Natural killer cell treated with Interleukin-12 subunit alpha and Interleukin-12 subunit beta and Interleukin-15 and Interleukin-18, amount 100 ng/mL, for 72 hours (primary cell): ENCODE data around the gene HDAC6. TPM values are rescaled to one million over a fixed set of nuclear protein-coding genes. Genes with fewer than 3 reads are reported as not detected.
"Not testable (repeated sequence)": the region's sequence is repeated elsewhere in the genome, so short reads cannot be mapped to it uniquely, and the experiment has no call there.

Experiments
- ATAC-seq, 2 donors: fragments of 150-1000 bp; cut with Tn5 transposase in 1 of 2; sonication (Bioruptor Pico), chemical (Tn5 transposase) in 1 of 2; 2 replicates each; pipeline ENCODE4 v1.10.0; 2021
- DNase-seq: peaks from one replicate; pipeline ENCODE4 v3.0.0; 2022; ENCODE audit warnings: low spot score
- H3K27ac Mint-ChIP-seq, 2 donors: 1 replicate in 1 of 2; 2 replicates in 1 of 2; pipeline ENCODE4 v1.8.0; 2022; ENCODE audit warnings: mixed read lengths in 2 of 2, mild to moderate bottlenecking in 1 of 2, moderate library complexity in 1 of 2
- H3K27me3 Mint-ChIP-seq, 2 donors: 1 replicate in 1 of 2; 2 replicates in 1 of 2; pipeline ENCODE4 v1.8.0; 2022; ENCODE audit warnings: mixed read lengths in 2 of 2
- H3K36me3 Mint-ChIP-seq: one replicate; pipeline ENCODE4 v1.8.0; 2022; ENCODE audit warnings: mixed read lengths
- H3K4me1 Mint-ChIP-seq, 2 donors: 1 replicate in 1 of 2; 2 replicates in 1 of 2; pipeline ENCODE4 v1.8.0; 2022; ENCODE audit warnings: low read depth in 2 of 2, mixed read lengths in 2 of 2, mild to moderate bottlenecking in 1 of 2
- H3K4me3 Mint-ChIP-seq: one replicate; pipeline ENCODE4 v1.8.0; 2022; ENCODE audit warnings: mixed read lengths
- H3K9me3 Mint-ChIP-seq: 2 replicates; pipeline ENCODE4 v1.8.0; 2022; ENCODE audit warnings: mixed read lengths
- total RNA-seq, 2 donors: library from RNA; stranded (reverse); gene quantifications; one replicate each; pipeline ENCODE4 v1.2.3, GENCODE V29; 2022

Gene HDAC6
- total RNA-seq, 2 donors from 2014 or later: 66.0 to 71.5 TPM

DNA sequence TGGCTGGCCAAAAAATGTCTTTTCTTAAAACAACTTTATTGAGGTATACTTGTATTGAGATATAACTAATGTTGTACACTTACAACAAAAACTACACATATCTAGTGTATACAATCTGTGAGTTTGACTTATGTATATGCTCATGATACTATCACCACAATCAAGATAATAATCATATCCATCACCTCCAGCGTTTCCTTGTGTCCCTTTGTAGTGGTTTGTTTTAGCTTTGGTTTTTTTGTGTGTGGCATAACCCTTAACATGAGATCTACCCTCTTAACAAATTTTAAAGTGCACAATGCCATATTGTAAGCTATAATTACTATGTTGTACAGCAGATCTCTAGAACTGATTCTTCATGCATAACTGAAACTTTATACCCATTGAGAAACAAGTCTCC lies 47.0 kb downstream of the HDAC6 start:
- Mint-ChIP-seq H3K4me3 (no peak overlapping the region), H3K36me3 (no peaks in the 10 kb centered on the region), H3K27ac (no peak overlapping the region), H3K27me3 (peaks cover 3 to 14% of the 10 kb centered on the region in 2 donors), H3K4me1 (no peaks in the 10 kb centered on the region), H3K9me3 (no peaks in the 10 kb centered on the region)
- no peak for DNase-seq
- ATAC-seq: no peak

DNA sequence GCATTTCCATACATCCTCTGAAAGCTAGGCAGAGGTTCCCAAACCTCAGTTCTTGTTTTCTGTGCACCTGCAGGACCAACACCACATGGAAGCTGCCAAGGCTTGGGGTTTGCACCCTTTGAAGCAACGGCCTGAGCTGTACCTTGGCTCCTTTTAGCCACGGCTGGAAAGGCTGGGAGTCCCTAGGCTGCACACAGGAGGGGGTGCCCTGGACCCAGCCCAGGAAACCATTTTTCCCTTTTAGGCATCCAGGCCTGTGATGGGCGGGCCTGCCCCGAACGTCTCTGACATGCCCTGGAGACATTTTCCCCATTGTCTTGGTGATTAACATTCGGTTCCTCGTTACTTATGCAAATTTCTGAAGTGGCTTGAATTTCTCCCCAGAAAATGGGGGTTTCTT lies 51.0 kb downstream of the HDAC6 start:
- Mint-ChIP-seq H3K4me1 (no peaks in the 10 kb centered on the region), H3K9me3 (no peaks in the 10 kb centered on the region), H3K27me3 (peaks cover 11 to 33% of the 10 kb centered on the region in 2 donors), H3K36me3 (no peaks in the 10 kb centered on the region), H3K4me3 (no peak overlapping the region), H3K27ac (no peak overlapping the region)
- no peak for ATAC-seq
- DNase-seq: no peak

- not testable (repeated sequence) for H3K27ac Mint-ChIP-seq, H3K36me3 Mint-ChIP-seq, H3K4me1 Mint-ChIP-seq, H3K4me3 Mint-ChIP-seq, H3K9me3 Mint-ChIP-seq, ATAC-seq, DNase-seq
- peaks cover 11 to 33% of the 10 kb centered on the region in 2 donors for H3K27me3 Mint-ChIP-seq
Observed at GRCh38 chrX:48853494-48853893, 51.6 kb downstream of the HDAC6 start.

DNA sequence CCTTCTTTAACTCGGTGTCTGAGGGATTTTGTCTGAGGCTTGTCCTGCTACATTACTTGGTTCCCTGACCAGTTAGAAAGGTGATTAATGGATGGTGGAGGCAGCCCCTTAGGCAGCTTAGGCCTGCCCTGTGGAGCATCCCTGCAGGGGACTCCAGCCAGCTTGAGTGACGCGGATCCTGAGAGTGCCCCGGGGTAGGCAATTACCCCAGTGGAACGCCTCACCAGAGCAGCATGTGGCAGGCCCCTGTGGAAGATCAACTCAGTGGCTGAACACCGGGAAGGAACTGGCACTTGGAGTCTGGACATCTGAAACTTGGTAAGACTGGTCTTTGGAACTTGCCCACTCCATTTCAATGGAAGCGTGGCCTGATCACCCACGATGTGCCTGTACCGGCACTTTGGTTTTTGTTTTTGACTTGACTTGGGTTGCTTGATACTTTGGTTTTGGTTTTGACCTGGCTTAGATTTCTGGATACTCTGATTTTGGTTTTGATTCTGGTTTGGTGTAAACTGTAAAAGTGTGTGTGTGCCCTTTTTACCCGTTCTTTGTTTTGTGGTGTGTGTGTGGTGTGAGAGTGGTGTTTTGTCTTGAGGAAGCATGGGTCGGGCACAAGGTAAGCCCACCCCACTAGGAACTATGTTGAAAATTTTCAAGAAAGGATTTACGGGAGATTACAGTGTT lies 52.4 kb downstream of the HDAC6 start:
- H3K36me3 Mint-ChIP-seq, H3K27ac Mint-ChIP-seq, H3K4me1 Mint-ChIP-seq, DNase-seq, H3K4me3 Mint-ChIP-seq, H3K9me3 Mint-ChIP-seq, ATAC-seq: not testable (repeated sequence)
- H3K27me3 Mint-ChIP-seq: peaks cover 11 to 28% of the 10 kb centered on the region in 2 donors

GRCh38 chrX:48854898-48855297 lies 53.0 kb downstream of the HDAC6 start:
- Mint-ChIP-seq H3K9me3 (no peaks in the 10 kb centered on the region), H3K27ac (no peak overlapping the region), H3K27me3 (peaks cover 11 to 24% of the 10 kb centered on the region in 2 donors), H3K36me3 (no peaks in the 10 kb centered on the region), H3K4me1 (no peaks in the 10 kb centered on the region), H3K4me3 (no peak overlapping the region)
- ATAC-seq (no peak), DNase-seq (no peak)

DNA sequence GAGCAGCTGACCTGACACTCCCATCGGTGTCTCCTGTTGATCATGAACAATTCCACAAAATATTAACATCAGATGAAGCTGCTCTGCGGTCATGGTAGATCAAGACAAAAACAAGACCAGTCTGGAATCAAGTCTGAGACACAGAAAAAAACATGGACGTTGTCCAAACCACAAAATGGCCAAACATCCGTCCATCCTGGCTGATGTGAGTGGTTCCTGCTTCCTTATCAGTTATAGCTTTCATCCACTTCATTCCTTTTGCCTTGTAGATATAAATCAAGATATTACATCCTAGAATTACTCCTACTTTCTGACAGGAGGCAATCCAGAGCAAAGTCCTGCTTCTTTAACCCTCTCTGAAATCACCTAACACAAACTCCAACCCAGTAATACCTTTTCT lies 62.3 kb downstream of the HDAC6 start:
- Mint-ChIP-seq H3K4me1 (no peaks in the 10 kb centered on the region), H3K36me3 (no peaks in the 10 kb centered on the region), H3K4me3 (no peak overlapping the region), H3K9me3 (no peaks in the 10 kb centered on the region), H3K27ac (no peak overlapping the region), H3K27me3 (peaks cover 0 to 18% of the 10 kb centered on the region in 2 donors)
- no peak for DNase-seq
- no peak for ATAC-seq

- not testable (repeated sequence) for H3K36me3 Mint-ChIP-seq, H3K4me1 Mint-ChIP-seq, ATAC-seq, H3K4me3 Mint-ChIP-seq, H3K9me3 Mint-ChIP-seq, DNase-seq, H3K27ac Mint-ChIP-seq
- peaks cover 6 to 29% of the 10 kb centered on the region in 2 donors for H3K27me3 Mint-ChIP-seq
Observed at GRCh38 chrX:48872017-48872416, 70.2 kb downstream of the HDAC6 start.

Other genes with a start within 250 kb of the HDAC6 start
- 100 to 1,000 TPM; 329 to 362 TPM for gene RBM3, start 227.6 kb upstream of the HDAC6 start, total RNA-seq
- gene WDR13, start 204.6 kb upstream of the HDAC6 start, total RNA-seq: 10 to 100 TPM; 39.7 to 64.7 TPM
- 100 to 1,000 TPM in 1 of 2 donors, 10 to 100 TPM in 1; 98.7 to 109 TPM for gene WAS, start 118.3 kb upstream of the HDAC6 start, total RNA-seq
- 10 to 100 TPM; 19.2 to 33.8 TPM for gene SUV39H1, start 105.3 kb upstream of the HDAC6 start, total RNA-seq
- not detected for gene GLOD5, start 40.3 kb upstream of the HDAC6 start, total RNA-seq
- under 1 TPM in 1 of 2 donors, not detected in 1; 0.73 TPM for gene GATA1, start 15.5 kb upstream of the HDAC6 start, total RNA-seq
- gene ERAS, start 24.4 kb downstream of the HDAC6 start, total RNA-seq: not detected
- under 1 TPM; 0.42 to 0.55 TPM for gene PCSK1N, start 33.5 kb downstream of the HDAC6 start, total RNA-seq
- gene TIMM17B, start 95.7 kb downstream of the HDAC6 start, total RNA-seq: 10 to 100 TPM; 64.0 to 64.6 TPM
- gene PQBP1, start 95.9 kb downstream of the HDAC6 start, total RNA-seq: 10 to 100 TPM; 75.3 to 80.8 TPM
- gene SLC35A2, start 109.6 kb downstream of the HDAC6 start, total RNA-seq: 10 to 100 TPM; 25.5 to 26.9 TPM
- gene PIM2, start 117.0 kb downstream of the HDAC6 start, total RNA-seq: 100 to 1,000 TPM; 291 to 478 TPM
- 10 to 100 TPM; 75.8 to 79.9 TPM for gene OTUD5, start 155.5 kb downstream of the HDAC6 start, total RNA-seq
- gene KCND1, start 169.8 kb downstream of the HDAC6 start, total RNA-seq: 1 to 10 TPM; 3.3 to 6.2 TPM
- gene GRIPAP1, start 200.2 kb downstream of the HDAC6 start, total RNA-seq: 100 to 1,000 TPM in 1 of 2 donors, 10 to 100 TPM in 1; 97.8 to 143 TPM
- 10 to 100 TPM; 38.6 to 45.6 TPM for gene TFE3, start 241.3 kb downstream of the HDAC6 start, total RNA-seq